ENCODE results near the gene GATAD2A. TPM values are rescaled to one million over a fixed set of nuclear protein-coding genes. Genes with fewer than 3 reads are reported as not detected.

Gene GATAD2A
- total RNA-seq, 1 donor from 2014 or later = 82.6 TPM

GRCh38 chr19:19530889-19531288 lies 125.4 kb downstream of the GATAD2A start:
- no peak for DNase-seq (ENCODE audit: low spot score)
- no peak for TF ChIP-seq CTCF (IDR thresholded peaks at IDR 0.05)
- H3K27ac Mint-ChIP-seq (ENCODE audit: unreplicated experiment) = peak overlapping the region; percentile 64
- peaks cover 35% of the 10 kb centered on the region for H3K4me1 Mint-ChIP-seq (ENCODE audit: low read depth)
- H3K27me3 Mint-ChIP-seq (ENCODE audit: low read depth) = no peaks in the 10 kb centered on the region
- peaks cover 2% of the 10 kb centered on the region for H3K36me3 Mint-ChIP-seq (ENCODE audit: low read depth)
- H3K9me3 Mint-ChIP-seq (ENCODE audit: low read depth) = no peaks in the 10 kb centered on the region
- no peak overlapping the region for H3K4me3 Mint-ChIP-seq (ENCODE audit: unreplicated experiment)

- H3K4me3 Mint-ChIP-seq (ENCODE audit: unreplicated experiment) = no peak overlapping the region
- H3K27ac Mint-ChIP-seq (ENCODE audit: unreplicated experiment) = peak overlapping the region; percentile 74
These were observed 126.7 kb downstream of the GATAD2A start for GRCh38 chr19:19531951-19532805.

GRCh38 chr19:19532806-19533701 lies 127.6 kb downstream of the GATAD2A start:
- no peak for TF ChIP-seq CTCF (IDR thresholded peaks at IDR 0.05)
- DNase-seq (ENCODE audit: low spot score) = no peak
- no peaks in the 10 kb centered on the region for H3K36me3 Mint-ChIP-seq (ENCODE audit: low read depth)
- H3K4me1 Mint-ChIP-seq (ENCODE audit: low read depth) = peaks cover 39% of the 10 kb centered on the region
- no peaks in the 10 kb centered on the region for H3K9me3 Mint-ChIP-seq (ENCODE audit: low read depth)
- no peak overlapping the region for H3K27ac Mint-ChIP-seq (ENCODE audit: unreplicated experiment)
- H3K4me3 Mint-ChIP-seq (ENCODE audit: unreplicated experiment) = no peak overlapping the region
- no peaks in the 10 kb centered on the region for H3K27me3 Mint-ChIP-seq (ENCODE audit: low read depth)

More at GRCh38 chr19:19531951-19532805, 126.7 kb downstream of the GATAD2A start:
- no peak for DNase-seq (ENCODE audit: low spot score)
- Mint-ChIP-seq H3K4me1 (ENCODE audit: low read depth) (peaks cover 35% of the 10 kb centered on the region), H3K36me3 (ENCODE audit: low read depth) (peaks cover 2% of the 10 kb centered on the region), H3K27me3 (ENCODE audit: low read depth) (no peaks in the 10 kb centered on the region), H3K9me3 (ENCODE audit: low read depth) (no peaks in the 10 kb centered on the region)
- peak; percentile 97 for TF ChIP-seq CTCF (IDR thresholded peaks at IDR 0.05)

- H3K36me3 Mint-ChIP-seq (ENCODE audit: low read depth) = no peaks in the 10 kb centered on the region
- no peak overlapping the region for H3K4me3 Mint-ChIP-seq (ENCODE audit: unreplicated experiment)
- H3K9me3 Mint-ChIP-seq (ENCODE audit: low read depth) = no peaks in the 10 kb centered on the region
- H3K27ac Mint-ChIP-seq (ENCODE audit: unreplicated experiment) = peak overlapping the region; percentile 39
- no peak for DNase-seq (ENCODE audit: low spot score)
- H3K4me1 Mint-ChIP-seq (ENCODE audit: low read depth) = peaks cover 44% of the 10 kb centered on the region
- TF ChIP-seq CTCF (IDR thresholded peaks at IDR 0.05) = no peak
- peaks cover 2% of the 10 kb centered on the region for H3K27me3 Mint-ChIP-seq (ENCODE audit: low read depth)
These were observed 128.4 kb downstream of the GATAD2A start for GRCh38 chr19:19533841-19534240.
